Body of pancreas (tissue), 4 donors: Measurements from ENCODE around the gene EPOP.

Experiments
- POLR2A ChIP-seq, 3 donors: fragments of 450-650 bp; IDR thresholded peaks; one replicate each; pipeline ENCODE4 v1.6.1; 2016; ENCODE audit warnings: antibody characterized with exemption in 3 of 3, mild to moderate bottlenecking in 2 of 3
- TF ChIP-seq, protein P1 (sequence below), 7 experiments: fragments of 450-650 bp in 4 of 7; fragments of 200-600 bp in 3 of 7; sonication (generic) in 3 of 7; IDR thresholded peaks; one replicate each; pipeline ENCODE4 v1.5.1; 2016 to 2019; ENCODE audit warnings: antibody characterized with exemption in 7 of 7

DNA sequence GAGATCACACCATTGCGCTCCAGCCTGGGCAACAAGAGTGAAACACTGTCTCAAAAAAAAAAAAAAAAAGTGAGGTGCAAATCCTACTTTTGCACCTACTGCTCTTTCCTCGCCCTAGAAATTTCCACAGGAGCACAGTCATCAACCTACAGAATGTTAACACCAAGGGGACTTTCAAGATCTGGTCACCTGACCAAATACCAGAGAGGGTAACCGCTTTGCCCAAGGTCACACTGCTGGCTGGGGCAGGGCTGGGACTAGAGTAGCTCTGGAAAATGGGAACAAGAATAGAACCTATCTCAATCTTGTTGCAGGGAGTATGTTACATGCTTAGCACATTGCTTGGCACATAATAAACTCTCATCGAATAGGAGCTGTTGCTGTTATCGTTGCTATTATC lies 24.0 kb upstream of the EPOP start:
- TF ChIP-seq, protein P1, sequence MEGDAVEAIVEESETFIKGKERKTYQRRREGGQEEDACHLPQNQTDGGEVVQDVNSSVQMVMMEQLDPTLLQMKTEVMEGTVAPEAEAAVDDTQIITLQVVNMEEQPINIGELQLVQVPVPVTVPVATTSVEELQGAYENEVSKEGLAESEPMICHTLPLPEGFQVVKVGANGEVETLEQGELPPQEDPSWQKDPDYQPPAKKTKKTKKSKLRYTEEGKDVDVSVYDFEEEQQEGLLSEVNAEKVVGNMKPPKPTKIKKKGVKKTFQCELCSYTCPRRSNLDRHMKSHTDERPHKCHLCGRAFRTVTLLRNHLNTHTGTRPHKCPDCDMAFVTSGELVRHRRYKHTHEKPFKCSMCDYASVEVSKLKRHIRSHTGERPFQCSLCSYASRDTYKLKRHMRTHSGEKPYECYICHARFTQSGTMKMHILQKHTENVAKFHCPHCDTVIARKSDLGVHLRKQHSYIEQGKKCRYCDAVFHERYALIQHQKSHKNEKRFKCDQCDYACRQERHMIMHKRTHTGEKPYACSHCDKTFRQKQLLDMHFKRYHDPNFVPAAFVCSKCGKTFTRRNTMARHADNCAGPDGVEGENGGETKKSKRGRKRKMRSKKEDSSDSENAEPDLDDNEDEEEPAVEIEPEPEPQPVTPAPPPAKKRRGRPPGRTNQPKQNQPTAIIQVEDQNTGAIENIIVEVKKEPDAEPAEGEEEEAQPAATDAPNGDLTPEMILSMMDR (IDR thresholded peaks at IDR 0.05): no peak
- TF ChIP-seq POLR2A (IDR thresholded peaks at IDR 0.05): no peak
